NCI-H1048 (cell line): ENCODE data around the gene SFTPA2.
"Not testable (repeated sequence)": the region's sequence is repeated elsewhere in the genome, so short reads cannot be mapped to it uniquely, and the experiment has no call there.

Experiments
- DNase-seq: peaks from one replicate; lab custom pipeline; 2025; lab: John Stamatoyannopoulos, UW

Gene SFTPA2

GRCh38 chr10:79509934-79510508 lies 50.2 kb downstream of the SFTPA2 start:
- DNase-seq = not testable (repeated sequence)

GRCh38 chr10:79509306-79509933 lies 50.8 kb downstream of the SFTPA2 start:
- DNase-seq = not testable (repeated sequence)

- not testable (repeated sequence) for DNase-seq
Measured at GRCh38 chr10:79508245-79508644, 52.0 kb downstream of the SFTPA2 start.

- no peak for DNase-seq
Measured at GRCh38 chr10:79507440-79508167, 52.6 kb downstream of the SFTPA2 start.
